Measurements from ENCODE around the gene CARM1.

The CARM1 gene

DNA sequence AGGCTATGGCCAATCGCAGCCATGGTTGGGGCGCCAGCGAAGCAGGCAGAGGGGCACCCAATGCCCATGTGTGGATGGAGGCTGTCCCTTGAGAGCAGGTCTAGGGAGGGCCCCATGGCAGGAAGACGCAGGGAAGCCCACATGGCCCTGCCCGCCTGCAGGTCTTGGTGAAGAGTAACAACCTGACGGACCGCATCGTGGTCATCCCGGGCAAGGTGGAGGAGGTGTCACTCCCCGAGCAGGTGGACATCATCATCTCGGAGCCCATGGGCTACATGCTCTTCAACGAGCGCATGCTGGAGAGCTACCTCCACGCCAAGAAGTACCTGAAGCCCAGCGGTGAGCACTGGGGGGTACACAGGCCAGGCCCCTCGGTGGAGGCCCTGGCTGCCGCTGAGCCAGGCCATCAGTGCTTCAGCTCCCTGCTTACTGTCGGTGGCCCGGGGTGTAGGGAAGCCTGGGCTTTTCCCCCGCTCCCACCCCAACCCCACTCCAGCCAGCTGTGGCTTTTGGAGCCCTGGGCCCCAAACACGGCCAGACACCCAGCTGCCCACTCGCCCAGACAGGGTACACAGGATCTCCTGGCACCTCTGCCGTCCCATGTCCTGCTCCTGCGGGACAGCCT, 42.5 kb downstream of the CARM1 start:
- DNase-seq (ENCODE audit: low read depth, low spot score): no peak
- CTCF ChIA-PET: interaction anchor here (1.0 to 2.4 kb wide), 4 partner anchors 16 to 43 kb away, joined by 3 to 13 read pairs (median 6); no protein-coding TSS in a partner anchor
- POLR2A ChIA-PET: interaction anchor here (1.3 kb wide), 1 partner anchor 14 kb away, joined by 3 read pairs; no protein-coding TSS in a partner anchor
- H3K4me3 ChIP-seq (ENCODE audit: low read depth, low read length): no peak overlapping the region
- no peak for TF ChIP-seq CTCF (IDR thresholded peaks at IDR 0.05; ENCODE audit: insufficient read depth, low read length, missing control alignments)

DNA sequence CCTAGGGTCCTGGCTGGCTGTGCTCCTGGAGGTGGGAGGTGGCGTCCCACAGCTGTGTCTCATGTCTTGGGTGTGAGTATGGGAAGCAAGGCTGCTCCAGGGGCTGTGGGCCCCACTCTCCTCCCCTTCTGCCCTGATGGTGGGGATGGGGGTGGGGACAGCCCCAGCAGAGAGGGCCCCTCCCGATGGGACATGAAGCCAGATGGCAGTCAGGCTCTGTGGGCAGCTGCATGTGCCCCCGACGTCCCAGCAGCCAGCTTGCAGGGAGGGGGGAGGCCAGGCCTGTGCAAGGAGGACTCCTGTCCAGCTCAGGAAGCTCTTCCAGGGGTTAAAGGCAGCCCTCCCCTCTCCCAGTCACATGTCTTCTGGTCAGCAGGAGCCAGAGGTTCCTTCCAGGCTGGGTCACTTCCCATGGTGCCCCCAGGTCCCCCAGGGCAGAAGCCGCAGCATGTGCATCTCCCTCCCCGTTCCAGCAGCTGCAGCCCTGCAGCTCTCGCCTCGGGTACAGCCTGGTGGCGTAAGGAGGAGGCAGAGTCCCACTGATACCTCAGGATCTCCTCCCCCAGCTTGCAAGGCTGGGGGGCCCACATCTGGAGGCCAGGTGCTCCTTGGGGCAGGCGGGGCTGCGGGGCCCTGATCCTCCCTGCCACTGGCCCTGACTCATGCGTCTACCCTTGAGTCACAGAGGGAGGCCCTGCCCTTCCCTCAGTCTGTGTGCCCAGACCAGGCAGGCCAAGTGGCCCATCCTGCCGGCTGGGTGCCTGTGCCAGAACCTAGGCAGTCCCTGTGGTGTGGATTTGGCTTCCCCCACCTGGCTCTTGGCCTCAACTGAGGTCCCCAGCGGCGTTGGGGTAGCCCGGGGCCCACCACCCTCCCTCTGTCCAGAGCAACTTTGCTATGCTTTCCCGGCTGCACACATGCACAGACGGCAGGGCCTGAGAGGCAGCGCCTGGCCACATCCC, 44.1 kb downstream of the CARM1 start:
- H3K4me3 ChIP-seq (ENCODE audit: low read depth, low read length): no peak overlapping the region
- POLR2A ChIA-PET: interaction anchor here (1.3 kb wide), 1 partner anchor 12 kb away, joined by 3 read pairs; no protein-coding TSS in a partner anchor
- TF ChIP-seq CTCF (IDR thresholded peaks at IDR 0.05; ENCODE audit: insufficient read depth, low read length, missing control alignments): peak; percentile 44
- CTCF ChIA-PET: interaction anchor here (0.6 to 3.8 kb wide), 9 partner anchors 10 to 214 kb away, joined by 3 to 13 read pairs (median 4); partner anchors contain the start of gene QTRT1
- DNase-seq (ENCODE audit: low read depth, low spot score): peak; percentile 23

DNA sequence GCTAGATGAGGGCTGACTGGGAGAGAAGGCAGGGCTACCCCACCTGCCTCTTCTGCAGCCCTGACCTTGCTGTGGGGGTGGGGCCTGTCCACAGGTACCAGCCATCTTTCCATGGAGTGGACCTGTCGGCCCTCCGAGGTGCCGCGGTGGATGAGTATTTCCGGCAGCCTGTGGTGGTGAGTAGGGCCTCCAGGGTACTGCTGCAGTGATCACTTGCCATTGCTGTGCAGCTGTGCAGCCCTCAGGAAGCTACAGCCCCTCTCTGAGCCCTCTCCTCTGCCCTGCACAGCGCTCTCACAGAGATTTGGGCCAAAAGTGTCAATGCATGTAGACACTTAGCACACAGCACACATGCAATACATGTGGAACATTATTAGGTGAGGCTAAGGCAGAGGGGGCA, 45.2 kb downstream of the CARM1 start:
- no peak overlapping the region for H3K4me3 ChIP-seq (ENCODE audit: low read depth, low read length)
- no peak for TF ChIP-seq CTCF (IDR thresholded peaks at IDR 0.05; ENCODE audit: insufficient read depth, low read length, missing control alignments)
- no peak for DNase-seq (ENCODE audit: low read depth, low spot score)
- CTCF ChIA-PET: interaction anchor here (0.9 to 3.8 kb wide), 5 partner anchors 19 to 119 kb away, joined by 3 to 13 read pairs (median 8); no protein-coding TSS in a partner anchor
- POLR2A ChIA-PET: no interaction called here

DNA sequence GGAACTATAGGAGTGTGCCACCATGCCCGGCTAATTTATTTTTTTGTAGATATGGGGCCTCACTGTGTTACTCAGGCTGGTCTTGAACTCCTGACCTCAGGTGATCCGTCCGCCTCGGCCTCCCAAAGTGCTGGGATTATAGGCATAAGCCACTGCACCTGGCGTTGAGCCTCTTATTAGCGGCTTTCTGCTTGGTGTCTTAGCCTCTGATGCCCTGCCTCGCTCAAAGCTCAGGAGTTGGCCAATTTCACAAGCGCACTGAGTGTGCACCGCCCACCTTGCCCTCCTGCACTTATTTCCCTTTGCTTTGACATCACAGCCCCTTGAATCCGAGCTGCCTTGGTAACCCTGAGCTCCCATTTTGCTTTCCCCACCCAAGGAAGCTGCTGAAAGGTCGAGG, 47.0 kb downstream of the CARM1 start:
- no peak for DNase-seq (ENCODE audit: low read depth, low spot score)
- CTCF ChIA-PET: interaction anchor here (1.5 to 3.8 kb wide), 4 partner anchors 17 to 54 kb away, joined by 3 to 13 read pairs (median 6); no protein-coding TSS in a partner anchor
- TF ChIP-seq CTCF (IDR thresholded peaks at IDR 0.05; ENCODE audit: insufficient read depth, low read length, missing control alignments): no peak
- POLR2A ChIA-PET: interaction anchor here (0.6 kb wide), 1 partner anchor 22 kb away, joined by 3 read pairs; no protein-coding TSS in a partner anchor
- no peak overlapping the region for H3K4me3 ChIP-seq (ENCODE audit: low read depth, low read length)

GRCh38 chr19:10919352-10920287, 48.3 kb downstream of the CARM1 start:
- TF ChIP-seq CTCF (IDR thresholded peaks at IDR 0.05; ENCODE audit: insufficient read depth, low read length, missing control alignments): no peak
- ChIA-PET POLR2A (no interaction called here), CTCF (interaction anchor here (1.5 to 2.2 kb wide), 3 partner anchors 22 to 55 kb away, joined by 3 to 8 read pairs (median 4); no protein-coding TSS in a partner anchor)
- DNase-seq (ENCODE audit: low read depth, low spot score): no peak
- H3K4me3 ChIP-seq (ENCODE audit: low read depth, low read length): no peak overlapping the region
